ENCODE measurements around the gene TOR1B. TPM values are rescaled to one million over a fixed set of nuclear protein-coding genes. Genes with fewer than 3 reads are reported as not detected.

The TOR1B gene
- total RNA-seq, 2 donors from 2014 or later = 10.2 to 12.3 TPM

GRCh38 chr9:129812385-129812784 is 9.4 kb downstream of the TOR1B start:
- Histone ChIP-seq H3K9me3 (no peaks in the 10 kb centered on the region), H3K4me3 (no peak overlapping the region), H3K4me1 (no peaks in the 10 kb centered on the region), H3K27ac (no peak overlapping the region), H3K27me3 (no peaks in the 10 kb centered on the region), H3K36me3 (peaks cover 48% of the 10 kb centered on the region)
- DNase-seq (ENCODE audit: low spot score) = no peak
- no peak for TF ChIP-seq CTCF (IDR thresholded peaks at IDR 0.05)

- H3K4me1 ChIP-seq = no peaks in the 10 kb centered on the region
- H3K27ac ChIP-seq = no peak overlapping the region
- no peaks in the 10 kb centered on the region for H3K27me3 ChIP-seq
- peaks cover 58% of the 10 kb centered on the region for H3K36me3 ChIP-seq
- no peak for DNase-seq (ENCODE audit: low spot score)
- H3K4me3 ChIP-seq = no peak overlapping the region
- no peaks in the 10 kb centered on the region for H3K9me3 ChIP-seq
- TF ChIP-seq CTCF (IDR thresholded peaks at IDR 0.05) = no peak
Observed at GRCh38 chr9:129813661-129814060, 10.7 kb downstream of the TOR1B start.

DNA sequence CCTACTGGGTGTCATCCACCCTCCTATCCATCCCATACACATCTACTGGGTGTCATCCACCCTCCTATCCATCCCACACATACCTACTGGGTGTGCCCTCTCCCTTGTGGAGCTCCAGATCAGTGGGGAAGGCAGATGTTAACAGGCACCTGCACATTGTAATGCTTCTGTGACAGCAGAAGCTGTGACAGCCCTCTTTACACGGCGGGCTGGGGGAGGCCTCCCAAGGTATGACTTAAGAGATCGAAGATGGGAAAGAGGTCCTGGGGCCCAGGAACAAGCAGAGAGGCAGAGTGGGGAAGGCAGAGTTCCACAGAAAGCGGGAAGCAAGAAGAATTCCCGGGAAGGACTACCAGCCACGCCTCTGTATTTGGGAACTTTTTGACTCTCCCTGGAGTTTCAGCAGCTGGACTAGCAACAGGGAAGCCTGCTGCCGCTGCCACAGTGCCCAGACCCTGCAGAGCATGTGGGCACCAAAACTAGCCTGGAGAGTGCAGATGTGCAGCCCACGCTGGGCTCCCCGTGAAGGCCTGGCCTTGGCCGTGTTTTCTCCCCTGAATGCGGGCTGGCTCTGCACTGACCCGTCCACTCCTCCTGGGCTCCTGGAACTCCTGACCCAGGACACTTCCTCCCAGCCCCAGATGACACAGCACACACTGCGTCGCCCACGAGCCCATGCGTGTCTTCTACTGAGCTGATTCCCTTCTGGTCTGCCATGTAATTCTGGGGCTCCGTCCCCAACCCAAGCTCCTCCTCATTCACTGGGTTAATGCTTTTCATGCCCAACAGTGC is 11.6 kb downstream of the TOR1B start:
- Histone ChIP-seq H3K4me1 (no peaks in the 10 kb centered on the region), H3K27me3 (no peaks in the 10 kb centered on the region), H3K4me3 (no peak overlapping the region), H3K36me3 (peaks cover 50% of the 10 kb centered on the region), H3K9me3 (no peaks in the 10 kb centered on the region), H3K27ac (no peak overlapping the region)
- TF ChIP-seq CTCF (IDR thresholded peaks at IDR 0.05) = no peak
- DNase-seq (ENCODE audit: low spot score) = no peak

- peaks cover 50% of the 10 kb centered on the region for H3K36me3 ChIP-seq
- H3K9me3 ChIP-seq = no peaks in the 10 kb centered on the region
- DNase-seq (ENCODE audit: low spot score) = no peak
- H3K27ac ChIP-seq = no peak overlapping the region
- TF ChIP-seq CTCF (IDR thresholded peaks at IDR 0.05) = no peak
- H3K27me3 ChIP-seq = no peaks in the 10 kb centered on the region
- H3K4me1 ChIP-seq = no peaks in the 10 kb centered on the region
- no peak overlapping the region for H3K4me3 ChIP-seq
Observed at GRCh38 chr9:129815278-129815677, 12.3 kb downstream of the TOR1B start.

DNA sequence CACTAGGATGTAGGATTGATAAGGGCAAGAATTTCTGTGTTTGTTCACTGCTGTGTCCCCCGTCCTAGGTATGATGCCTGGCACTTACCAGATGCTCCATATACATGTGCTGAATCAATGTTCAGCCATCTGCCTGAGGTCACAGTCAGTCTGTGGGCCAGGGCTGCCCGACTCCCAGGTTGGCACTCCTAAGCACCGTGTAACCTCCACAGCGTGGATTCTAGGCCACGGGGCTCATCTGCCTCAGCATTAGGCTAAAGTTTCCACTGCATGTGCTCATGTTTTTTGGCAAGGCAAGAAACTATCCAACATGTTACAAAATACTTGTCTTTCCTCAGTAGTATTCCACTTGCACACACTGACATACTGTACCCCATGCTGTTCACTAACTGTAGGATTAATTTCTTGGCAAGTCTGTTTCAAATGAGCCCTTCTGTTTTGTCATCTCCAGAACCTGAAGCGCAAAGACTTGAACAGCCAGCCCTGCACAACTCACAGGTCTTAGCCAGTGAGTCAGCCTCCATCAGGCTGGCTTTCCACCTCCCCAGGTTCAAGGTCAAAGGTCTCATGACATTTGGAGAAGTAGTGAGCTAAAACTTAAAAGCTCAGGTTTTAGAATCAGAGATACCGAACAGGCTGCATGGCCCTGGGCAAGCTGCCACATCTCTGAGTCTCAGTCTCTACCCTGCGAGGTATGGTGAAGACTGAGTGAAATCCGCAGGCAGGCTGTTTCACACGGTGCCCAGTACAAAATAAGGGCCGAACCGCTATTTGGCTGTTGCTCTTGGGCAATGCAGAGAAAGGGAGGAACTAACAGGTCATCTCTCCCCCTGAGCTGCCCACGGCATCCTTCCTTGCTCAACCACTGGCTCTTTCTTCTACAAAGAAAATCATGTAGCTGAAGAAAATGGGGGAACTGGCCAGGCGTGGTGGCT is 13.8 kb downstream of the TOR1B start:
- no peak for TF ChIP-seq CTCF (IDR thresholded peaks at IDR 0.05)
- Histone ChIP-seq H3K9me3 (no peaks in the 10 kb centered on the region), H3K4me1 (no peaks in the 10 kb centered on the region), H3K27me3 (no peaks in the 10 kb centered on the region), H3K27ac (no peak overlapping the region), H3K36me3 (peaks cover 62% of the 10 kb centered on the region), H3K4me3 (no peak overlapping the region)
- DNase-seq (ENCODE audit: low spot score) = no peak

Data from right atrium auricular region (tissue), 2 donors.